ENCODE results near the gene KRT77.
"Not testable (repeated sequence)": the region's sequence is repeated elsewhere in the genome, so short reads cannot be mapped to it uniquely, and the experiment has no call there.

The KRT77 gene

GRCh38 chr12:52673713-52674432 is 29.5 kb downstream of the KRT77 start:
- DNase-seq = no peak

GRCh38 chr12:52673217-52673616 is 30.1 kb downstream of the KRT77 start:
- no peak for DNase-seq

- DNase-seq = no peak
Observed at GRCh38 chr12:52672321-52672933, 30.9 kb downstream of the KRT77 start.

GRCh38 chr12:52670961-52671360 is 32.4 kb downstream of the KRT77 start:
- DNase-seq = no peak

- DNase-seq = no peak
Observed at GRCh38 chr12:52670506-52670905, 32.8 kb downstream of the KRT77 start.

GRCh38 chr12:52669941-52670340 is 33.4 kb downstream of the KRT77 start:
- DNase-seq = not testable (repeated sequence)

- DNase-seq = no peak
Observed at GRCh38 chr12:52669426-52669825, 33.9 kb downstream of the KRT77 start.

- no peak for DNase-seq
Observed at GRCh38 chr12:52667931-52668330, 35.4 kb downstream of the KRT77 start.

- no peak for DNase-seq
Observed at GRCh38 chr12:52667509-52667908, 35.8 kb downstream of the KRT77 start.

- DNase-seq = no peak
Observed at GRCh38 chr12:52666471-52666870, 36.9 kb downstream of the KRT77 start.

- DNase-seq = no peak
Observed at GRCh38 chr12:52663420-52663819, 39.9 kb downstream of the KRT77 start.

- no peak for DNase-seq
Observed at GRCh38 chr12:52662918-52663229, 40.5 kb downstream of the KRT77 start.

- DNase-seq = no peak
Observed at GRCh38 chr12:52662093-52662917, 41.0 kb downstream of the KRT77 start.

- DNase-seq = no peak
Observed at GRCh38 chr12:52661668-52662067, 41.7 kb downstream of the KRT77 start.

- no peak for DNase-seq
Observed at GRCh38 chr12:52660934-52661499, 42.3 kb downstream of the KRT77 start.

- DNase-seq = no peak
Observed at GRCh38 chr12:52659951-52660350, 43.4 kb downstream of the KRT77 start.

GRCh38 chr12:52659395-52659794 is 43.9 kb downstream of the KRT77 start:
- no peak for DNase-seq

- DNase-seq = no peak
Observed at GRCh38 chr12:52658196-52658595, 45.1 kb downstream of the KRT77 start.

- no peak for DNase-seq
Observed at GRCh38 chr12:52657250-52657902, 45.9 kb downstream of the KRT77 start.

- DNase-seq = no peak
Observed at GRCh38 chr12:52656616-52657015, 46.7 kb downstream of the KRT77 start.

- no peak for DNase-seq
Observed at GRCh38 chr12:52655720-52656124, 47.6 kb downstream of the KRT77 start.

GRCh38 chr12:52655251-52655650 is 48.1 kb downstream of the KRT77 start:
- no peak for DNase-seq

- no peak for DNase-seq
Observed at GRCh38 chr12:52651726-52652261, 51.5 kb downstream of the KRT77 start, which contains the start of gene KRT2. Gene KRT2 (minus strand): TSS chr12:52652211. CDS start chr12:52652142, 69 bp downstream.

Measured in NCI-H526 treated with DMSO at 0.1 percent for 48 hours (cell line).